ENCODE data around the gene TYSND1. TPM values are rescaled to one million over a fixed set of nuclear protein-coding genes. Genes with fewer than 3 reads are reported as not detected.

Gene TYSND1
- total RNA-seq, 6 donors from 2014 or later = 9.1 to 23.0 (median 15.7) TPM

DNA sequence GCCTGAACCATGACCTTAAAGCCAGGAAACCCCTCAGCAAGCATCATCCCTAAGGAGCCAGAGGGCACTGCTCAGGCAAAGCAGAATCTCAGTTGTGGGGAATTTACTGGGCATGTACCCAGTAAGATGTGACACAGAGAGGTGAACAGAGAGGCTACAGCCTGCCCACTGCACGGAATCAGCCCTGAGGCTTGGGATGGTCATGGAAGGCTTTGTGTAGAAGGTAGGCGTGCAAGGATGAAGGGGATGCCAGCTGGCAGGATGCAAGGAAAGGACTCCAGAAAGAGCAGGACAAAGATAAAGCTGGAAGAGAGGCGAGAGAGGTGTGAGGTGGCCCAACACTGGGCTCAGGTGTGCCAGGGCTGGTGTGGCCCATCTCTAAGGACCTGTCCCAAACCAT, 11.5 kb downstream of the TYSND1 start:
- peak in 1 of 2 donors; percentile 8 for DNase-seq
- Histone ChIP-seq H3K27ac (no peak overlapping the region), H3K4me1 (peaks cover 9 to 27% (median 14%) of the 10 kb centered on the region in 4 donors), H3K9me3 (no peaks in the 10 kb centered on the region), H3K4me3 (no peak overlapping the region), H3K36me3 (peaks cover 0 to 10% (median 6%) of the 10 kb centered on the region in 4 donors), H3K27me3 (no peaks in the 10 kb centered on the region)
- WGBS, 2 donors = 92 to 99% methylated on average over 3 of the region's 3 CpGs
- no peak for ATAC-seq (ENCODE audit: low FRiP score in 2 of 2)
- TF ChIP-seq CTCF (IDR thresholded peaks at IDR 0.05) = no peak
- no peak for TF ChIP-seq POLR2A (IDR thresholded peaks at IDR 0.05)
- TF ChIP-seq EP300 (IDR thresholded peaks at IDR 0.05) = no peak
- no peak for TF ChIP-seq POLR2AphosphoS5 (IDR thresholded peaks at IDR 0.05)

DNA sequence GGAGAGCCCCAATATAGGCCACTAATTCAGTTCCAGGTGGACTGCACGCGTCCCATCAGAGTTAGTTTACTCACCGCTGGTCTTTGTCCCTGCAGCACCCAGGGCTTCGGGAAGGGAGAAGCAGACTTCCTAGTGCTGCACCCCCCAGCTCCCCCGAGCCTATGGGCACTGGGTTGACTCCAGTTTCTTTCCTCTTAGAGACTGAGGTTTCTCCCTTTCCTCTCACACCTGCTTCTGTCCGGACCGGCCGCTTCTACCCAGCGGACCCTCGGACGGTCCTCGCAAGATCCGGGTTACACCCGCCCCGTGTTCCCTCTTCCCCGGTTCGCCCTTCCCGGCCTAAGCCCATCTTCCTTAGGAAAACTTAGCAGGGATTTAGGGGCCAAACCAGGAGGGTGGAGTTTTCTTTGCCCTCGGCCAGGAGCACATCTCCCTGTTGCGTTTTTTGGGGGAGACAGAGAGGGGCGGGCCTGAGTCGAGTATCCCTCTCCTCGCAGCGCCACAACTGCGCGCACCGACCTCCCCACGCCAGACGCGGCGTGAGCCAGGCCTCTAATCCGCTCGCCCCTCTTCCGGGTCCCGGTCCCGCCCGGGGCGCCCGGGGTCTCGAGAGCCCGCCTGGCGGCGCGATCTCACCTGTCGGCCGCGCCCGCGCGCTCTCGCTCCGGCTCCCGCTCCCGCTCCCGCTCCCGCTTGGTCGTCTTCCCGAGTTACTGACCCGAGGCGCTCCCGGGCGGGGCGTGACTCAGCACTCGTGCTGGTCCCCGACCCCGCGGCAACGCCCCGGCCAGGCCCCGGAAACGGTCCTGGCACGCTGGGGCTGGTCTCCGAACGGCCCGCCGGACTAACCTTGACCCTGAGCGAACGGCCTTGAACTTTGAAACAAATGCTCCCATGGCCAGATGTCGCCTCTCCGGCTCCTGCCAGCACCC, 14.1 kb downstream of the TYSND1 start, which contains the start of gene AIFM2:
Gene AIFM2, minus strand, starts transcription at position 728 of the 932 bp plus-strand sequence. CDS start 8,741 bp downstream, outside the sequence.
- peak within 1 kb of the TSS; percentile 73 to 88 (median 82) for H3K27ac ChIP-seq
- peaks cover 9 to 27% (median 14%) of the 10 kb centered on the region in 4 donors for H3K4me1 ChIP-seq
- H3K4me3 ChIP-seq = peak within 1 kb of the TSS; percentile 65 to 73 (median 66)
- WGBS, 2 donors = 10 to 36% methylated on average over 22 to 52 of the region's 80 CpGs
- H3K9me3 ChIP-seq = no peaks in the 10 kb centered on the region
- peak; percentile 89 to 95 for DNase-seq
- no peaks in the 10 kb centered on the region for H3K27me3 ChIP-seq
- ATAC-seq (ENCODE audit: low FRiP score in 2 of 2) = peak; percentile 80 to 93
- peak; percentile 66 to 75 for TF ChIP-seq POLR2AphosphoS5 (IDR thresholded peaks at IDR 0.05)
- TF ChIP-seq CTCF (IDR thresholded peaks at IDR 0.05) = peak in 3 of 6 experiments; percentile 16 to 31 (median 17)
- TF ChIP-seq EP300 (IDR thresholded peaks at IDR 0.05) = peak in 1 of 4 donors; percentile 54
- peak in 2 of 4 donors; percentile 50 to 75 for TF ChIP-seq POLR2A (IDR thresholded peaks at IDR 0.05)
- no peaks in the 10 kb centered on the region for H3K36me3 ChIP-seq

GRCh38 chr10:70131560-70131937, 15.0 kb downstream of the TYSND1 start:
- Histone ChIP-seq H3K27ac (peak overlapping the region; percentile 73 to 88 (median 82)), H3K9me3 (no peaks in the 10 kb centered on the region), H3K36me3 (no peaks in the 10 kb centered on the region), H3K4me1 (peaks cover 9 to 27% (median 14%) of the 10 kb centered on the region in 4 donors), H3K4me3 (peak overlapping the region in 3 of 4 donors; percentile 65 to 73 (median 66)), H3K27me3 (no peaks in the 10 kb centered on the region)
- no peak for TF ChIP-seq CTCF (IDR thresholded peaks at IDR 0.05)
- TF ChIP-seq POLR2AphosphoS5 (IDR thresholded peaks at IDR 0.05) = no peak
- TF ChIP-seq POLR2A (IDR thresholded peaks at IDR 0.05) = no peak
- no peak for TF ChIP-seq EP300 (IDR thresholded peaks at IDR 0.05)
- WGBS, 2 donors = 91 to 100% methylated on average over 2 to 4 of the region's 4 CpGs
- ATAC-seq (ENCODE audit: low FRiP score in 2 of 2) = peak in 1 of 2 donors; percentile 7
- no peak for DNase-seq

- ATAC-seq (ENCODE audit: low FRiP score in 2 of 2) (peak; percentile 19 to 32), DNase-seq (peak in 1 of 2 donors; percentile 41)
- no peaks in the 10 kb centered on the region for H3K36me3 ChIP-seq
- 62% methylated on average over 9 to 10 of the region's 10 CpGs for WGBS, 2 donors
- H3K27ac ChIP-seq = peak overlapping the region; percentile 73 to 88 (median 82)
- H3K9me3 ChIP-seq = no peaks in the 10 kb centered on the region
- no peaks in the 10 kb centered on the region for H3K27me3 ChIP-seq
- TF ChIP-seq EP300 (IDR thresholded peaks at IDR 0.05) (peak in 1 of 4 donors; percentile 29), POLR2A (IDR thresholded peaks at IDR 0.05) (peak in 1 of 4 donors; percentile 27), CTCF (IDR thresholded peaks at IDR 0.05) (no peak), POLR2AphosphoS5 (IDR thresholded peaks at IDR 0.05) (no peak)
- H3K4me1 ChIP-seq = peaks cover 9 to 27% (median 14%) of the 10 kb centered on the region in 4 donors
- H3K4me3 ChIP-seq = peak overlapping the region in 1 of 4 donors; percentile 65
Observed at GRCh38 chr10:70130878-70131559, 15.5 kb downstream of the TYSND1 start.

All from upper lobe of left lung (tissue), 6 donors.